HEK293 (cell line): Measurements from ENCODE around the gene JAZF1.

Experiments
- CTCF ChIA-PET: fragments of 350-600 bp; formaldehyde crosslinking; extraction: SDS; loops from one replicate; lab custom pipeline; 2021; ENCODE audit warnings: antibody characterized with exemption; lab: Yijun Ruan, JAX
- POLR2A ChIA-PET: fragments of 300-600 bp; formaldehyde crosslinking; extraction: SDS; loops from one replicate; lab custom pipeline; 2020; ENCODE audit warnings: antibody characterized with exemption, inconsistent platforms; lab: Yijun Ruan, JAX
- H3K27ac ChIP-seq: fragments of 200-500 bp; sonication (Bioruptor generic); 2 replicates; pipeline ENCODE4 v1.5.1; 2014; ENCODE audit warnings: low read depth, low read length, control low read depth, inconsistent platforms; ENCODE audit errors: extremely low read depth
- H3K36me3 ChIP-seq, 2 experiments: fragments of 200-500 bp in 1 of 2; sonication (Bioruptor generic) in 1 of 2; 1 replicate in 1 of 2; 2 replicates in 1 of 2; pipeline ENCODE4 v1.5.1; 2014 to 2017; ENCODE audit warnings: inconsistent platforms in 2 of 2, low read length in 2 of 2; ENCODE audit not compliant: control insufficient read depth in 2 of 2, insufficient read depth in 1 of 2
- H3K4me1 ChIP-seq: fragments of 200-500 bp; sonication (Bioruptor generic); 2 replicates; pipeline ENCODE4 v1.5.1; 2014; ENCODE audit warnings: mild to moderate bottlenecking, low read length, inconsistent platforms; ENCODE audit not compliant: control insufficient read depth, insufficient read depth
- H3K4me3 ChIP-seq: 2 replicates; pipeline ENCODE4 v1.5.1; 2011; ENCODE audit warnings: low read depth, mild to moderate bottlenecking, control low read depth, low read length, moderate library complexity
- H3K9me3 ChIP-seq: fragments of 200-500 bp; sonication (Bioruptor generic); 2 replicates; pipeline ENCODE4 v1.5.1; 2014; ENCODE audit warnings: low read depth, low read length, inconsistent platforms; ENCODE audit not compliant: control insufficient read depth, insufficient read depth
- ATF2 ChIP-seq: fragments of 450-650 bp; formaldehyde crosslinking; IDR thresholded peaks from 2 replicates; pipeline ENCODE4 v1.5.1; 2016; ENCODE audit warnings: missing biosample characterization, missing genetic modification characterization, low read depth
- CTCF ChIP-seq: fragments of 450-650 bp; formaldehyde crosslinking; IDR thresholded peaks from 2 replicates; pipeline ENCODE4 v1.5.1; 2016; ENCODE audit warnings: missing biosample characterization, missing genetic modification characterization
- PRDM2 ChIP-seq: fragments of 450-650 bp; formaldehyde crosslinking; IDR thresholded peaks from 2 replicates; pipeline ENCODE4 v1.5.1; 2016; ENCODE audit warnings: missing biosample characterization, missing genetic modification characterization, borderline replicate concordance
- SALL2 ChIP-seq: fragments of 450-650 bp; formaldehyde crosslinking; IDR thresholded peaks from 2 replicates; pipeline ENCODE4 v1.5.0; 2017; ENCODE audit warnings: missing biosample characterization, mild to moderate bottlenecking, missing genetic modification characterization, borderline replicate concordance
- SCRT2 ChIP-seq: fragments of 450-650 bp; formaldehyde crosslinking; IDR thresholded peaks from 2 replicates; pipeline ENCODE4 v1.5.1; 2016; ENCODE audit warnings: missing biosample characterization, missing genetic modification characterization
- ZBTB20 ChIP-seq: fragments of 450-650 bp; formaldehyde crosslinking; IDR thresholded peaks from 2 replicates; pipeline ENCODE4 v1.5.1; 2016; ENCODE audit warnings: missing biosample characterization, missing genetic modification characterization
- ZBTB44 ChIP-seq: fragments of 450-650 bp; IDR thresholded peaks from 2 replicates; pipeline ENCODE4 v1.5.1; 2018; ENCODE audit warnings: missing biosample characterization, mild to moderate bottlenecking, missing genetic modification characterization
- ZBTB48 ChIP-seq: fragments of 450-650 bp; formaldehyde crosslinking; IDR thresholded peaks from 2 replicates; pipeline ENCODE4 v1.5.1; 2016; ENCODE audit warnings: missing biosample characterization, missing genetic modification characterization
- ZFP3 ChIP-seq: fragments of 450-650 bp; formaldehyde crosslinking; IDR thresholded peaks from 2 replicates; pipeline ENCODE4 v1.5.1; 2016; ENCODE audit warnings: low read depth, missing biosample characterization, missing genetic modification characterization
- ZNF174 ChIP-seq: fragments of 450-650 bp; formaldehyde crosslinking; IDR thresholded peaks from 2 replicates; pipeline ENCODE4 v1.5.0; 2017; ENCODE audit warnings: missing biosample characterization, mild to moderate bottlenecking, missing genetic modification characterization
- ZNF366 ChIP-seq: fragments of 450-650 bp; formaldehyde crosslinking; conservative IDR thresholded peaks from 2 replicates; pipeline ENCODE4 v1.5.1; 2016; ENCODE audit warnings: missing biosample characterization, missing genetic modification characterization
- ZNF37A ChIP-seq: fragments of 450-650 bp; IDR thresholded peaks from 2 replicates; pipeline ENCODE4 v1.5.1; 2018; ENCODE audit warnings: missing biosample characterization, missing genetic modification characterization
- ZNF404 ChIP-seq: fragments of 450-650 bp; formaldehyde crosslinking; IDR thresholded peaks from 2 replicates; pipeline ENCODE4 v1.5.1; 2017; ENCODE audit warnings: missing biosample characterization, missing genetic modification characterization
- ZNF548 ChIP-seq: fragments of 450-650 bp; formaldehyde crosslinking; IDR thresholded peaks from 2 replicates; pipeline ENCODE4 v1.5.1; 2016; ENCODE audit warnings: missing biosample characterization, missing genetic modification characterization
- ZNF571 ChIP-seq: fragments of 450-650 bp; formaldehyde crosslinking; IDR thresholded peaks from 2 replicates; pipeline ENCODE4 v1.5.0; 2017; ENCODE audit warnings: missing biosample characterization, missing genetic modification characterization
- ZNF596 ChIP-seq: fragments of 450-650 bp; IDR thresholded peaks from 2 replicates; pipeline ENCODE4 v1.5.0; 2018; ENCODE audit warnings: missing biosample characterization, mild to moderate bottlenecking, missing genetic modification characterization, moderate library complexity
- ZNF610 ChIP-seq: fragments of 450-650 bp; formaldehyde crosslinking; IDR thresholded peaks from 2 replicates; pipeline ENCODE4 v1.5.1; 2016; ENCODE audit warnings: missing biosample characterization, missing genetic modification characterization, borderline replicate concordance
- ZNF664 ChIP-seq: fragments of 450-650 bp; formaldehyde crosslinking; IDR thresholded peaks from 2 replicates; pipeline ENCODE4 v1.5.1; 2016; ENCODE audit warnings: missing biosample characterization, missing genetic modification characterization
- ZNF670 ChIP-seq: fragments of 450-650 bp; formaldehyde crosslinking; IDR thresholded peaks from 2 replicates; pipeline ENCODE4 v1.5.1; 2016; ENCODE audit warnings: missing biosample characterization, missing genetic modification characterization, low read depth
- ZSCAN18 ChIP-seq: fragments of 450-650 bp; formaldehyde crosslinking; IDR thresholded peaks from 2 replicates; pipeline ENCODE4 v1.5.1; 2016; ENCODE audit warnings: missing biosample characterization, missing genetic modification characterization

The JAZF1 gene

GRCh38 chr7:27812706-27813105 lies 367.9 kb downstream of the JAZF1 start (continued):
- TF ChIP-seq ZNF366 (tag by site-specific recombination) (no peak), SALL2 (tag by site-specific recombination) (no peak), ZFP3 (tag by site-specific recombination) (no peak), ZNF37A (tag by site-specific recombination) (no peak), ZBTB48 (tag by site-specific recombination) (no peak)
- TF ChIP-seq, all 188 proteins: peak for 0

GRCh38 chr7:27810186-27810585 lies 370.4 kb downstream of the JAZF1 start:
- H3K36me3 ChIP-seq: peaks cover 3 to 8% of the 10 kb centered on the region in 2 experiments
- no peak overlapping the region for H3K4me3 ChIP-seq
- POLR2A ChIA-PET: no interaction called here
- H3K9me3 ChIP-seq: no peaks in the 10 kb centered on the region
- no peaks in the 10 kb centered on the region; the same call in 1 of the 2 replicates for H3K4me1 ChIP-seq
- TF ChIP-seq ZNF610 (tag by site-specific recombination): no peak
- no peak for TF ChIP-seq CTCF (tag by site-specific recombination)
- TF ChIP-seq, all 188 proteins: peak for 0
- no peak overlapping the region for H3K27ac ChIP-seq
- CTCF ChIA-PET: no interaction called here

GRCh38 chr7:27808626-27809025 lies 372.0 kb downstream of the JAZF1 start:
- no peak overlapping the region for H3K27ac ChIP-seq
- no peak for TF ChIP-seq ZNF548 (tag by site-specific recombination)
- no peak for TF ChIP-seq ZNF664
- TF ChIP-seq ATF2 (tag by site-specific recombination): no peak
- no peak for TF ChIP-seq ZNF571 (tag by site-specific recombination)
- TF ChIP-seq ZNF670 (tag by site-specific recombination): no peak
- TF ChIP-seq SCRT2: no peak
- no peak for TF ChIP-seq ZBTB44 (tag by site-specific recombination)
- no peak for TF ChIP-seq ZNF404 (tag by site-specific recombination)
- no peak for TF ChIP-seq ZNF596 (tag by site-specific recombination)
- TF ChIP-seq ZNF174 (tag by site-specific recombination): no peak
- no peak for TF ChIP-seq ZSCAN18 (tag by site-specific recombination)
- TF ChIP-seq ZBTB20 (tag by site-specific recombination): no peak
- TF ChIP-seq PRDM2 (tag by site-specific recombination): no peak

More at GRCh38 chr7:27808626-27809025, 372.0 kb downstream of the JAZF1 start:
- POLR2A ChIA-PET: no interaction called here
- H3K36me3 ChIP-seq: peaks cover 3 to 4% of the 10 kb centered on the region in 2 experiments; a peak in 2 of 3 replicates
- H3K4me1 ChIP-seq: no peaks in the 10 kb centered on the region; the same call in 1 of the 2 replicates
- CTCF ChIA-PET: interaction anchor here (0.6 kb wide), 1 partner anchor 10 kb away, joined by 3 read pairs; no protein-coding TSS in a partner anchor
- no peak overlapping the region for H3K4me3 ChIP-seq
- H3K9me3 ChIP-seq: no peaks in the 10 kb centered on the region
